Measurements from ENCODE around the gene NRN1.

Gene NRN1

DNA sequence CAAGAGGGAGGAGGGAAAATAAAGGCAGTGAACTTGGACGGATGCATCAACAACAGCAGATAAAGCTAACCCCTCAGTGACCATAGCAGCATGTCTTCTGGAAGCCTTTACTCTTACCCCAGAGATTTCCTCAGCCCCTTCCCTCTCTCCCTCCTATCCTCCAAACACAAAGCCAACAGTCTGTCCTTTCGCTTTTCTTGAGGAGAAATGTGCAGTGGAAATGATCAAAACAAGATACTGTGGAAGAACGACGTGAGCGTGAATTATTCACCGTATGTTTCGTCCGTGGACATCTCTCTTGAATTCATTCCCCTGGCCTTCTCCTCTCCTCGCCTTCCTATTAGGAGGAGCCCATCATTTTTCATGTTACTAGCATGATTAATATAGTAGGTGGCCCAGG is 8.5 kb downstream of the NRN1 start:
- Histone ChIP-seq H3K27ac (ENCODE audit: low read depth, low read length, poor library complexity, severe bottlenecking) (no peak overlapping the region), H3K36me3 (ENCODE audit: insufficient read depth, low read length) (0 out of 2 replicates have a peak, but pooled peaks cover 6% of the 10 kb centered on the region), H3F3A (ENCODE audit: insufficient read depth, low read length) (no peaks in the 10 kb centered on the region), H3K9ac (ENCODE audit: low read length) (no peak overlapping the region), H3K4me2 (ENCODE audit: low read length) (no peak overlapping the region), H2AFZ (ENCODE audit: low read length) (no peak overlapping the region), H3K4me3 (ENCODE audit: low read depth, low read length, poor library complexity, severe bottlenecking) (no peak overlapping the region), H4K20me1 (ENCODE audit: insufficient read depth, low read length) (no peaks in the 10 kb centered on the region), H3K4me1 (ENCODE audit: insufficient read depth, low read length, severe bottlenecking) (peaks cover 17% of the 10 kb centered on the region), H3K79me2 (ENCODE audit: insufficient read depth, low read length) (no peaks in the 10 kb centered on the region), H3K9me3 (ENCODE audit: low read length) (no peaks in the 10 kb centered on the region), H3K27me3 (ENCODE audit: insufficient read depth, low read length) (no peaks in the 10 kb centered on the region), H3K9me2 (ENCODE audit: low read depth, low read length) (no peaks in the 10 kb centered on the region)
- no peak for TF ChIP-seq EZH2 (IDR thresholded peaks at IDR 0.05; ENCODE audit: borderline replicate concordance, low read length)
- TF ChIP-seq, protein P1, sequence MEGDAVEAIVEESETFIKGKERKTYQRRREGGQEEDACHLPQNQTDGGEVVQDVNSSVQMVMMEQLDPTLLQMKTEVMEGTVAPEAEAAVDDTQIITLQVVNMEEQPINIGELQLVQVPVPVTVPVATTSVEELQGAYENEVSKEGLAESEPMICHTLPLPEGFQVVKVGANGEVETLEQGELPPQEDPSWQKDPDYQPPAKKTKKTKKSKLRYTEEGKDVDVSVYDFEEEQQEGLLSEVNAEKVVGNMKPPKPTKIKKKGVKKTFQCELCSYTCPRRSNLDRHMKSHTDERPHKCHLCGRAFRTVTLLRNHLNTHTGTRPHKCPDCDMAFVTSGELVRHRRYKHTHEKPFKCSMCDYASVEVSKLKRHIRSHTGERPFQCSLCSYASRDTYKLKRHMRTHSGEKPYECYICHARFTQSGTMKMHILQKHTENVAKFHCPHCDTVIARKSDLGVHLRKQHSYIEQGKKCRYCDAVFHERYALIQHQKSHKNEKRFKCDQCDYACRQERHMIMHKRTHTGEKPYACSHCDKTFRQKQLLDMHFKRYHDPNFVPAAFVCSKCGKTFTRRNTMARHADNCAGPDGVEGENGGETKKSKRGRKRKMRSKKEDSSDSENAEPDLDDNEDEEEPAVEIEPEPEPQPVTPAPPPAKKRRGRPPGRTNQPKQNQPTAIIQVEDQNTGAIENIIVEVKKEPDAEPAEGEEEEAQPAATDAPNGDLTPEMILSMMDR (IDR thresholded peaks at IDR 0.05; ENCODE audit: low read length): no peak

DNA sequence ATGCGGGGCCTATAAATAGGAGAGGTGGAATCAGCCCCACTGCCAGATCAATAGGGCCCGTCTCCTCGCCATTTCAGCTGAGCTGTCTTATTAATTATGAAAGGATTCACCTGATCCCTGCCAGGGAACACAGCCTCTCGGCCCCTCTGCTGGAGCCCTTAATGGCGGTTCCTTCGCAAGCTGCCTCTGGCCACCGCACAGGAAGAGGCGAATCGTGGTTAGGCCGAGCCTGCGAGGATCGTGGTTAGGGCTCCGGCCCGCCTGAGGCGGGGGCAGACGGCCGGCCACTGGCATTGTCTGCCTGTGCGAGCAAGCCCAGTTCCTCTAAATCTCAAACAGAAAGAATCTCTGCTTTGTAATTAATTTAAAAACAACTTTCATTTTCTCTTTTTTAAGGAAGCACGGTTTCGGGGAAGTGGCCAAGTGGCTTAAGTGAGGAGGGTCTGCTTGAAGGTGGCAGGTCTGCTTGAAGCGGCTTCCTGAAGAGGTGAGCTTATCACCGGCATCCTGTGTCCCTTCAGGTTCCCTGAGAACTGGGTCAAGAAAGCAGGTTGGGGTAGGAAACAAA is 9.2 kb downstream of the NRN1 start:
- Histone ChIP-seq H3K79me2 (ENCODE audit: insufficient read depth, low read length) (no peaks in the 10 kb centered on the region), H3K4me3 (ENCODE audit: low read depth, low read length, poor library complexity, severe bottlenecking) (peak overlapping the region; percentile 64), H3K4me2 (ENCODE audit: low read length) (peak overlapping the region; percentile 82), H4K20me1 (ENCODE audit: insufficient read depth, low read length) (no peaks in the 10 kb centered on the region), H3F3A (ENCODE audit: insufficient read depth, low read length) (no peaks in the 10 kb centered on the region), H3K27me3 (ENCODE audit: insufficient read depth, low read length) (no peaks in the 10 kb centered on the region), H3K4me1 (ENCODE audit: insufficient read depth, low read length, severe bottlenecking) (peaks cover 17% of the 10 kb centered on the region), H3K36me3 (ENCODE audit: insufficient read depth, low read length) (0 out of 2 replicates have a peak, but pooled peaks cover 6% of the 10 kb centered on the region), H3K9ac (ENCODE audit: low read length) (peak overlapping the region; percentile 77), H2AFZ (ENCODE audit: low read length) (peak overlapping the region; percentile 91), H3K9me3 (ENCODE audit: low read length) (no peaks in the 10 kb centered on the region), H3K9me2 (ENCODE audit: low read depth, low read length) (no peaks in the 10 kb centered on the region), H3K27ac (ENCODE audit: low read depth, low read length, poor library complexity, severe bottlenecking) (peak overlapping the region; percentile 34)
- TF ChIP-seq EZH2 (IDR thresholded peaks at IDR 0.05; ENCODE audit: borderline replicate concordance, low read length): no peak
- TF ChIP-seq, protein P1 (IDR thresholded peaks at IDR 0.05; ENCODE audit: low read length): no peak

DNA sequence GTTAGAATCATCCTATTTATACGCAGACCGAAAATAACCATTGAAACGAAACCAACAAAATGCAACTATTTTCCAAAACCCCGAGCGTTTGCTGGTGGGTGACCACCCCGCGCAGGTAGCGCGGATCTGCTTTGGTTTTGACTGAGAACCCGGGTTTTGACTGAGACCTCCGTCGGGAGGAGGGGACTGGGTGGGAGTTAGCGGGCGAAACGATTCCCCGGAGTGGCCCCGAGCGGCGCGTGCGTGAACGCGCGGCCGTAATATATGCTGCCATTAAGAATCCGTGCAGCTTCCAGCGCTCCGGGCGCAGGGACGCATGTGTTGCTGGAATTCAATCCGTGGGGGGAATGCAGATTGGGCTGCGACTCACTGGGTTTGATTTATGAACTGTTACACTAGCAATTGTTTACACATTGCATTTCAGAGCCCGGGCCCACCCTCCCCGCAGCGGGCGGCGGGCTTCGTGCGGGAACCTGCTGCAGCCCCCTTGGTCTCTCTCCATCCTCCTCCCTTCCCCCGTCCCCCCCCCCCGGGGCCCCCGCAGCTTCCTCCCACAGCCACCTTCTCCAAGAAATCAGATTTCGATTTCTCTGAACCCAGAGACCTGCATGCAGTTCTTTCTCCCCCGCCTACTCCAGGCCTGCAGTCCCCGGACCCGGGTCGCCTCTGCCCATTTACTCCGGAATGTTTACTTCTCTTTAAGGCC is 9.9 kb downstream of the NRN1 start:
- Histone ChIP-seq H3K9me3 (ENCODE audit: low read length) (no peaks in the 10 kb centered on the region), H3F3A (ENCODE audit: insufficient read depth, low read length) (no peaks in the 10 kb centered on the region), H3K4me3 (ENCODE audit: low read depth, low read length, poor library complexity, severe bottlenecking) (peak overlapping the region; percentile 64), H4K20me1 (ENCODE audit: insufficient read depth, low read length) (no peaks in the 10 kb centered on the region), H3K27me3 (ENCODE audit: insufficient read depth, low read length) (no peaks in the 10 kb centered on the region), H3K4me2 (ENCODE audit: low read length) (peak overlapping the region; percentile 82), H3K79me2 (ENCODE audit: insufficient read depth, low read length) (no peaks in the 10 kb centered on the region), H3K36me3 (ENCODE audit: insufficient read depth, low read length) (0 out of 2 replicates have a peak, but pooled peaks cover 6% of the 10 kb centered on the region), H3K9ac (ENCODE audit: low read length) (peak overlapping the region; percentile 77), H3K27ac (ENCODE audit: low read depth, low read length, poor library complexity, severe bottlenecking) (no peak overlapping the region), H3K9me2 (ENCODE audit: low read depth, low read length) (no peaks in the 10 kb centered on the region), H2AFZ (ENCODE audit: low read length) (peak overlapping the region; percentile 91), H3K4me1 (ENCODE audit: insufficient read depth, low read length, severe bottlenecking) (peaks cover 17% of the 10 kb centered on the region)
- TF ChIP-seq, protein P1 (IDR thresholded peaks at IDR 0.05; ENCODE audit: low read length): no peak
- TF ChIP-seq EZH2 (IDR thresholded peaks at IDR 0.05; ENCODE audit: borderline replicate concordance, low read length): no peak
